ENCODE results near the gene HOXC10. TPM values are rescaled to one million over a fixed set of nuclear protein-coding genes. Genes with fewer than 3 reads are reported as not detected.

HOXC10 gene
- total and polyA plus RNA-seq, 2 donors (not counting 1 experiment from before 2014, with no cell fraction given), result not detected

- Histone ChIP-seq H3K36me3 (replicated peaks in 1 of 2; ENCODE audit: control extremely low read depth in 1 of 2, control insufficient read depth in 1 of 2, extremely low read depth in 1 of 2, insufficient read depth in 2 of 2, low read length in 1 of 2) (no peaks in the 10 kb centered on the region), H3K9ac (ENCODE audit: low read length) (no peak overlapping the region), H3K4me1 (ENCODE audit: control insufficient read depth in 2 of 2, insufficient read depth in 2 of 2, low read length in 2 of 2) (peaks cover 14 to 54% of the 10 kb centered on the region in 2 donors), H3K27ac (ENCODE audit: low read length in 2 of 2) (no peak overlapping the region), H4K20me1 (ENCODE audit: control insufficient read depth, insufficient read depth, low read length, poor library complexity, severe bottlenecking) (no peaks in the 10 kb centered on the region), H2AFZ (ENCODE audit: insufficient read depth, low read depth, low read length, poor library complexity, severe bottlenecking) (no peak overlapping the region), H3K79me2 (ENCODE audit: control insufficient read depth, insufficient read depth, low read length) (no peaks in the 10 kb centered on the region), H3K9me3 (ENCODE audit: control extremely low read depth in 1 of 3, control insufficient read depth in 2 of 3, insufficient read depth in 1 of 3, low read length in 2 of 3) (peaks cover 0 to 88% (median 11%) of the 10 kb centered on the region in 3 donors), H3K4me3 (ENCODE audit: control extremely low read depth in 1 of 5, extremely low read depth in 1 of 5, insufficient read depth in 1 of 5, low read depth in 2 of 5, low read length in 4 of 5) (no peak overlapping the region), H3K27me3 (replicated peaks in 1 of 4; ENCODE audit: control extremely low read depth in 1 of 4, control insufficient read depth in 3 of 4, insufficient read depth in 4 of 4, low read length in 3 of 4) (peaks cover 0 to 99% (median 83%) of the 10 kb centered on the region in 4 experiments), H3K4me2 (replicated peaks; ENCODE audit: low read depth, low read length, poor library complexity, severe bottlenecking) (no peak overlapping the region)
- H3K27me3 Mint-ChIP-seq, result peaks cover 70% of the 10 kb centered on the region
- CTCF ChIA-PET, result interaction anchor here (1.3 kb wide), 1 partner anchor 64 kb away, joined by 4 read pairs; no protein-coding TSS in a partner anchor
- intact Hi-C loops (cut with micrococcal nuclease), result loop anchor here (2.0 to 5.0 kb wide), 3 partner anchors 21 to 58 kb away; partner anchors contain the start of gene HOTAIR
- H3K27ac Mint-ChIP-seq, result peak overlapping the region; percentile 53
- no peaks in the 10 kb centered on the region for H3K9me3 Mint-ChIP-seq (ENCODE audit: insufficient read depth)
- WGBS (ENCODE audit: insufficient coverage), result 18% methylated on average over 6 of the region's 19 CpGs
- POLR2A ChIA-PET, result no interaction called here
- H3K4me3 Mint-ChIP-seq, result no peak overlapping the region
- peaks cover 17% of the 10 kb centered on the region for H3K4me1 Mint-ChIP-seq
- DNase-seq (peak; percentile 30), ATAC-seq (ENCODE audit: low read depth) (no peak)
- TF ChIP-seq, protein P1, sequence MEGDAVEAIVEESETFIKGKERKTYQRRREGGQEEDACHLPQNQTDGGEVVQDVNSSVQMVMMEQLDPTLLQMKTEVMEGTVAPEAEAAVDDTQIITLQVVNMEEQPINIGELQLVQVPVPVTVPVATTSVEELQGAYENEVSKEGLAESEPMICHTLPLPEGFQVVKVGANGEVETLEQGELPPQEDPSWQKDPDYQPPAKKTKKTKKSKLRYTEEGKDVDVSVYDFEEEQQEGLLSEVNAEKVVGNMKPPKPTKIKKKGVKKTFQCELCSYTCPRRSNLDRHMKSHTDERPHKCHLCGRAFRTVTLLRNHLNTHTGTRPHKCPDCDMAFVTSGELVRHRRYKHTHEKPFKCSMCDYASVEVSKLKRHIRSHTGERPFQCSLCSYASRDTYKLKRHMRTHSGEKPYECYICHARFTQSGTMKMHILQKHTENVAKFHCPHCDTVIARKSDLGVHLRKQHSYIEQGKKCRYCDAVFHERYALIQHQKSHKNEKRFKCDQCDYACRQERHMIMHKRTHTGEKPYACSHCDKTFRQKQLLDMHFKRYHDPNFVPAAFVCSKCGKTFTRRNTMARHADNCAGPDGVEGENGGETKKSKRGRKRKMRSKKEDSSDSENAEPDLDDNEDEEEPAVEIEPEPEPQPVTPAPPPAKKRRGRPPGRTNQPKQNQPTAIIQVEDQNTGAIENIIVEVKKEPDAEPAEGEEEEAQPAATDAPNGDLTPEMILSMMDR (IDR thresholded peaks at IDR 0.05), result no peak
- TF ChIP-seq EZH2 (IDR thresholded peaks at IDR 0.05; ENCODE audit: borderline replicate concordance, insufficient read depth, low read depth, low read length, poor library complexity, severe bottlenecking), result no peak
Observed at GRCh38 chr12:53953831-53954693, 30.9 kb upstream of the HOXC10 start.

DNA sequence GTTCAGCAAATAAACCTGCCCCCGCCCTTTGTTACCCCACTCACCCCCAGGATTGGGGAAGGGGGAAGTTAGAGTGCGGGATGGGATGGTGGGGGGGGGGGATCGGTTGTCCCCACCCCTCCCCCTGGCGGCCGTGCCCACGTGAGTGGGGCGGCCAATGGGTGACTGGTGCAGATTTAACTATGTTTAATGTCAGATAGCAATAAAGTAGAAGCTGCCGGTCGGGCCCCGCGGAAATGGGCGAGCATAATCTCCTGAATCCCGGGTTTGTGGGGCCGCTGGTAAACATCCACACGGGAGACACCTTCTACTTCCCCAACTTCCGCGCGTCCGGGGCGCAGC is 30.3 kb upstream of the HOXC10 start, which contains the start of gene HOXC12:
HOXC12 (plus strand) TSS at position 210 of the 342 bp plus-strand sequence; CDS start at position 237, 27 bp downstream.
- H3K9me3 Mint-ChIP-seq (ENCODE audit: insufficient read depth), result no peaks in the 10 kb centered on the region
- no peak for ATAC-seq (ENCODE audit: low read depth)
- H4K20me1 ChIP-seq (ENCODE audit: control insufficient read depth, insufficient read depth, low read length, poor library complexity, severe bottlenecking), result no peaks in the 10 kb centered on the region
- H3K36me3 ChIP-seq (replicated peaks in 1 of 2; ENCODE audit: control extremely low read depth in 1 of 2, control insufficient read depth in 1 of 2, extremely low read depth in 1 of 2, insufficient read depth in 2 of 2, low read length in 1 of 2), result no peaks in the 10 kb centered on the region
- 13% methylated on average over 8 of the region's 20 CpGs for WGBS (ENCODE audit: insufficient coverage)
- peaks cover 14 to 48% of the 10 kb centered on the region in 2 donors for H3K4me1 ChIP-seq (ENCODE audit: control insufficient read depth in 2 of 2, insufficient read depth in 2 of 2, low read length in 2 of 2)
- no peak within 1 kb of the TSS for H3K27ac ChIP-seq (ENCODE audit: low read length in 2 of 2)
- ChIA-PET POLR2A (no interaction called here), CTCF (no interaction called here)
- H3K27me3 Mint-ChIP-seq, result peaks cover 73% of the 10 kb centered on the region
- no peak within 1 kb of the TSS for H3K4me3 Mint-ChIP-seq
- H3K27me3 ChIP-seq (replicated peaks in 1 of 4; ENCODE audit: control extremely low read depth in 1 of 4, control insufficient read depth in 3 of 4, insufficient read depth in 4 of 4, low read length in 3 of 4), result peaks cover 0 to 99% (median 86%) of the 10 kb centered on the region in 4 experiments
- no peak within 1 kb of the TSS for H3K4me2 ChIP-seq (replicated peaks; ENCODE audit: low read depth, low read length, poor library complexity, severe bottlenecking)
- no peak within 1 kb of the TSS for H2AFZ ChIP-seq (ENCODE audit: insufficient read depth, low read depth, low read length, poor library complexity, severe bottlenecking)
- no peaks in the 10 kb centered on the region for H3K79me2 ChIP-seq (ENCODE audit: control insufficient read depth, insufficient read depth, low read length)
- intact Hi-C loops (cut with micrococcal nuclease), result loop anchor here (5.0 kb wide), 2 partner anchors 43 to 58 kb away; no protein-coding TSS in a partner anchor
- H3K9me3 ChIP-seq (ENCODE audit: control extremely low read depth in 1 of 3, control insufficient read depth in 2 of 3, insufficient read depth in 1 of 3, low read length in 2 of 3), result peaks cover 0 to 87% (median 11%) of the 10 kb centered on the region in 3 donors
- peak; percentile 31 for DNase-seq
- TF ChIP-seq, protein P1 (IDR thresholded peaks at IDR 0.05), result no peak
- no peak for TF ChIP-seq EZH2 (IDR thresholded peaks at IDR 0.05; ENCODE audit: borderline replicate concordance, insufficient read depth, low read depth, low read length, poor library complexity, severe bottlenecking)
- no peak within 1 kb of the TSS for H3K4me3 ChIP-seq (ENCODE audit: control extremely low read depth in 1 of 5, extremely low read depth in 1 of 5, insufficient read depth in 1 of 5, low read depth in 2 of 5, low read length in 4 of 5)
- no peak within 1 kb of the TSS for H3K9ac ChIP-seq (ENCODE audit: low read length)
- peaks cover 17% of the 10 kb centered on the region for H3K4me1 Mint-ChIP-seq
- peak within 1 kb of the TSS; percentile 53 for H3K27ac Mint-ChIP-seq
